Breast epithelium (tissue), 3 donors: ENCODE results near the gene RYR3.

Experiments used
- CTCF ChIP-seq, 3 donors: fragments of 450-650 bp; IDR thresholded peaks; one replicate each; pipeline ENCODE4 v1.5.1; 2016 to 2017; ENCODE audit warnings: antibody characterized with exemption in 3 of 3, mild to moderate bottlenecking in 3 of 3, moderate library complexity in 3 of 3
- POLR2A ChIP-seq: fragments of 450-650 bp; IDR thresholded peaks from one replicate; pipeline ENCODE4 v1.6.1; 2016; ENCODE audit warnings: antibody characterized with exemption, mild to moderate bottlenecking, moderate library complexity
- POLR2AphosphoS5 ChIP-seq, 3 donors: sonication (generic); formaldehyde crosslinking; IDR thresholded peaks; one replicate each; pipeline ENCODE4 v1.6.1; 2017; ENCODE audit warnings: antibody characterized with exemption in 3 of 3

DNA sequence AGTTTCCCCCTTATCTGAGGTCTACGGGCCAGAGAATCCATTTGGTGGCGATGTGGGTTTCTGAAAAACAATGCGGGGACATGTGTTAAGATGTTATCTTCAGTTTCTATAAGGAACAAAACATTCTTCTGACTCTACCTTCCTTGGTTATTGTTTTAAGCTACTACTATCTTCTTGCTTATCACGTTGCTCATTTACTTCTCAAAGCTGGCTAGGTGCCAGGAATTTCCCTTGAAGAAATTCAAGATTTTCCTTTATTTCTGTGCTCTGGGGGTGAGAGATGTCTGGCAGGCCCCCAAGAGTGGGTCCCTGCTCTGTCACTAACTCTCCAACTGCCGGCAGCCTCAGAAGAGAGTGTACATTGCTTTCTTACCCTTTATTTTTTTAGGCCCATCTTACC, 119.8 kb downstream of the RYR3 start:
- TF ChIP-seq POLR2A (no peak), CTCF (IDR thresholded peaks at IDR 0.05) (no peak), POLR2AphosphoS5 (IDR thresholded peaks at IDR 0.05) (no peak)
